Esophagus (tissue), 2 donors: ENCODE measurements around the gene IP6K1. TPM values are rescaled to one million over a fixed set of nuclear protein-coding genes. Genes with fewer than 3 reads are reported as not detected.

Experiments used
- H3K27ac ChIP-seq, 2 donors: one replicate each; pipeline ENCODE4 v1.5.1; 2013; ENCODE audit warnings: low read depth in 2 of 2, mild to moderate bottlenecking in 2 of 2, inconsistent platforms in 1 of 2, low read length in 1 of 2, moderate library complexity in 1 of 2
- H3K27me3 ChIP-seq, 2 donors: one replicate each; pipeline ENCODE4 v1.6.1; 2013; ENCODE audit warnings: low read length in 2 of 2, control low read depth in 1 of 2, mild to moderate bottlenecking in 1 of 2; ENCODE audit not compliant: insufficient read depth in 2 of 2, control insufficient read depth in 1 of 2
- H3K36me3 ChIP-seq, 2 donors: one replicate each; pipeline ENCODE4 v1.6.1; 2013; ENCODE audit warnings: low read length in 1 of 2; ENCODE audit not compliant: control insufficient read depth in 2 of 2, insufficient read depth in 2 of 2
- H3K4me1 ChIP-seq, 2 donors: one replicate each; pipeline ENCODE4 v1.6.1; 2013; ENCODE audit warnings: low read length in 1 of 2; ENCODE audit not compliant: control insufficient read depth in 2 of 2, insufficient read depth in 2 of 2
- H3K4me3 ChIP-seq, 2 donors: one replicate each; pipeline ENCODE4 v1.5.1; 2013; ENCODE audit warnings: low read length in 2 of 2, mild to moderate bottlenecking in 2 of 2, low read depth in 1 of 2, moderate library complexity in 1 of 2
- H3K9me3 ChIP-seq, 2 donors: one replicate each; pipeline ENCODE4 v1.6.1; 2013; ENCODE audit warnings: mild to moderate bottlenecking in 2 of 2, low read depth in 1 of 2, low read length in 1 of 2, moderate library complexity in 1 of 2; ENCODE audit not compliant: control insufficient read depth in 2 of 2, insufficient read depth in 1 of 2
- WGBS, 2 donors: extraction: QIAGEN DNeasy Blood & Tissue Kit; methylation state at CpG; one replicate each; pipeline ENCODE4 v1.1.7; 2013; 5-methylcytosine and 5-hydroxymethylcytosine counted together
- polyA plus RNA-seq, 2 donors: library from polyadenylated mRNA; stranded (reverse); fragments of 200-250 nt; gene quantifications; one replicate each; pipeline ENCODE4 v1.2.3, GENCODE V29; 2013
- donor health status: healthy with polysubstance abuse.
- donor health status: Bipolar disorder and iron deficiency.

Gene IP6K1
- polyA plus RNA-seq, 2 donors, result 11.5 to 14.1 TPM

DNA sequence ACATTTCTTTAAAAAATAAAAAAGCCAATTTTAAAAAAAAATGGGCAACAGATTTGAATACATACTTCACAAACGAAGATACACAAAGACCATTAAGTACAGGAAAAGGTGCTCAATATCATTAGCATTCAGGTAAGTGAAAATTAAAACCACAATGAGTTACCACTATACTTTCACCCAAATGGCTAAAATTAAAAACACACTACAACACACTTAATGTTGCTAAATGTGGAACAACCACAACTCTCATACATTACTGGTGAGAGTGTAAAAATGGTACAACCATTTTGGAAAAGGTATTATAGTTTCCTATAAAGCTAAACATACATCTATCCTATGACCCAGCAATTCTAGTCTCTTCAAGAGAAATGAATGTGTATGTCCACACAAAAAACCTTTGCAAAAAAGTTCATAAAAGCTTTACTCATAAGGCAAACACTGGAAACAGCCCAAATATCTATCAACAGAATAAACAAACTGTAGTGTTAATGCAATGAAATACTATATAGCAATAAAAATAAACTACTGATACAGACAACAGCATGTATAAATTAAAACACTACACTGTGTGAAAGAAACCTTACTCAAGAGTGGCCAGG lies 14.9 kb downstream of the IP6K1 start:
- Histone ChIP-seq H3K36me3 (peaks cover 0 to 3% of the 10 kb centered on the region in 2 donors), H3K4me1 (no peaks in the 10 kb centered on the region), H3K4me3 (no peak overlapping the region), H3K27ac (no peak overlapping the region), H3K27me3 (no peaks in the 10 kb centered on the region), H3K9me3 (no peaks in the 10 kb centered on the region)
- WGBS, 2 donors, result 70 to 75% methylated on average over 1 of the region's 1 CpG

DNA sequence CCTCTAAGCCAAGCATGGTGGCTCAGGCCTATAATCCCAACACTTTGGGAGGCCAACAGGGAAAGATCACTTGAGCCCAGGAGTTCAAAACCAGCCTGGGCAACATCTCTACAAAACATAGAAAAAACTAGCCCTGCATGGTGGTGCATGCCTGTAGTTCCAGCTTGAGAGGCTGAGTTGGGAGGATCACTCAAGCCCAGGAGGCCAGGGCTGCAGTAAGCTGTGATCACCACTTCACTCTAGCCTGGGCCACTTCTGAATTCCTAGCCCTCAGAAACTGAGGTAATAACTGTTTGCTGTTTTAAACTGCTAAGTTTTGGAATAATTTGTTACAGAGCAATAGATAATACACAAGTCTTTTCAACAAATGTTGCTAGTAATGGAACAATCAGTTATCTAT lies 16.4 kb downstream of the IP6K1 start:
- H3K4me1 ChIP-seq, result no peaks in the 10 kb centered on the region
- H3K9me3 ChIP-seq, result no peaks in the 10 kb centered on the region
- no peaks in the 10 kb centered on the region for H3K27me3 ChIP-seq
- H3K36me3 ChIP-seq, result peaks cover 0 to 3% of the 10 kb centered on the region in 2 donors
- H3K4me3 ChIP-seq, result no peak overlapping the region
- no peak overlapping the region for H3K27ac ChIP-seq

GRCh38 chr3:49769286-49769915 lies 16.9 kb downstream of the IP6K1 start:
- no peaks in the 10 kb centered on the region for H3K4me1 ChIP-seq
- H3K27ac ChIP-seq, result no peak overlapping the region
- WGBS, 2 donors, result 80 to 93% methylated on average over 3 of the region's 3 CpGs
- no peaks in the 10 kb centered on the region for H3K27me3 ChIP-seq
- peaks cover 0 to 3% of the 10 kb centered on the region in 2 donors for H3K36me3 ChIP-seq
- H3K4me3 ChIP-seq, result no peak overlapping the region
- H3K9me3 ChIP-seq, result no peaks in the 10 kb centered on the region

- H3K27me3 ChIP-seq, result no peaks in the 10 kb centered on the region
- no peaks in the 10 kb centered on the region for H3K4me1 ChIP-seq
- WGBS, 2 donors, result 97 to 99% methylated on average over 4 of the region's 4 CpGs
- no peak overlapping the region for H3K27ac ChIP-seq
- no peak overlapping the region for H3K4me3 ChIP-seq
- no peaks in the 10 kb centered on the region for H3K36me3 ChIP-seq
- no peaks in the 10 kb centered on the region for H3K9me3 ChIP-seq
Observed at GRCh38 chr3:49763981-49764380, 22.4 kb downstream of the IP6K1 start.

GRCh38 chr3:49761661-49762060 lies 24.7 kb downstream of the IP6K1 start:
- Histone ChIP-seq H3K27ac (no peak overlapping the region), H3K36me3 (no peaks in the 10 kb centered on the region), H3K9me3 (no peaks in the 10 kb centered on the region), H3K27me3 (no peaks in the 10 kb centered on the region), H3K4me3 (no peak overlapping the region), H3K4me1 (no peaks in the 10 kb centered on the region)
- 90 to 94% methylated on average over 3 of the region's 3 CpGs for WGBS, 2 donors

DNA sequence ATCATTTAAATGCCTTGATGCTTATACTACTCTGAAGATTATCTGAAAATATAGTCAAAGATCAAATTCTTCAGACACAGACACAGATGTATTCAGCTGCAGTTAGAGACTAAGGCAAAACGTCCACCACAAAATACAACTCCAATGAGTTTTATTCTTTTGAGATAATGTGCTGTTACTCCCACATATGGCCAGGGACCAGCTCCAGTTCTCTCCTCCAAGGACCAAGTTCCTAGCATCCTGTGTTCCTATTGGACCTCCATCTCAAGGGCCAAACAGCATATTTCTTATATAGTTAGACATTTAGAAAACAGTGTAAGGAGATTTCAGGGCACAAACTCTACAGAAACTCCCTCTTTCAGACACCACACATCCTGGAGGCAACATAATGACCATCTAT lies 27.1 kb downstream of the IP6K1 start:
- H3K4me3 ChIP-seq, result no peak overlapping the region
- H3K9me3 ChIP-seq, result no peaks in the 10 kb centered on the region
- no peak overlapping the region for H3K27ac ChIP-seq
- H3K4me1 ChIP-seq, result no peaks in the 10 kb centered on the region
- WGBS, 2 donors, result 37 to 41% methylated on average over 1 of the region's 1 CpG
- no peaks in the 10 kb centered on the region for H3K27me3 ChIP-seq
- H3K36me3 ChIP-seq, result no peaks in the 10 kb centered on the region

GRCh38 chr3:49757197-49757596 lies 29.1 kb downstream of the IP6K1 start:
- Histone ChIP-seq H3K4me3 (no peak overlapping the region), H3K9me3 (no peaks in the 10 kb centered on the region), H3K36me3 (no peaks in the 10 kb centered on the region), H3K27me3 (no peaks in the 10 kb centered on the region), H3K4me1 (no peaks in the 10 kb centered on the region), H3K27ac (no peak overlapping the region)
- WGBS, 2 donors, result 65 to 73% methylated on average over 2 of the region's 2 CpGs

DNA sequence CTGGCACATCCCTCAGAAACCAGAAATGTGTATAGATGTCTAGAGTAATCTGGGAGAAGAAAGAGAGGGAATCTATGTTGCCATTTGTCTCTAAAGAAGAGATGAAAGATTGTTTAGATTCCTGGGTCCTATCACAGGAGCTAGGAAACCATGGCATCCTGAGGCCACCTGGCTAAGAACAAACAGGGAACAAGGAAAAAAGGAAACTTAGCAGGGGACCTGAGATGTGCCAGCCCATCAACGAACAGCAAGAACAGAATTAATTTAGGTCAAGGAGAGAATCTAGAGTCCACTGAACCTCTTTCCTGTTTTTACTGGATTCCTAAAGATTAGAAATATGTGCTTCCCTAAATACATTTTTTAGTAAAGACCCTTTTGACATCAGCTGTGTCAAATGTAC lies 30.3 kb downstream of the IP6K1 start:
- H3K27ac ChIP-seq, result no peak overlapping the region
- no peaks in the 10 kb centered on the region for H3K27me3 ChIP-seq
- H3K9me3 ChIP-seq, result no peaks in the 10 kb centered on the region
- H3K4me3 ChIP-seq, result no peak overlapping the region
- H3K36me3 ChIP-seq, result no peaks in the 10 kb centered on the region
- H3K4me1 ChIP-seq, result no peaks in the 10 kb centered on the region
- 73 to 81% methylated on average over 1 of the region's 1 CpG for WGBS, 2 donors

- Histone ChIP-seq H3K9me3 (no peaks in the 10 kb centered on the region), H3K36me3 (no peaks in the 10 kb centered on the region), H3K4me1 (no peaks in the 10 kb centered on the region), H3K4me3 (no peak overlapping the region), H3K27me3 (no peaks in the 10 kb centered on the region), H3K27ac (no peak overlapping the region)
- WGBS, 2 donors, result 81 to 89% methylated on average over 1 of the region's 1 CpG
Observed at GRCh38 chr3:49754536-49754935, 31.8 kb downstream of the IP6K1 start.

DNA sequence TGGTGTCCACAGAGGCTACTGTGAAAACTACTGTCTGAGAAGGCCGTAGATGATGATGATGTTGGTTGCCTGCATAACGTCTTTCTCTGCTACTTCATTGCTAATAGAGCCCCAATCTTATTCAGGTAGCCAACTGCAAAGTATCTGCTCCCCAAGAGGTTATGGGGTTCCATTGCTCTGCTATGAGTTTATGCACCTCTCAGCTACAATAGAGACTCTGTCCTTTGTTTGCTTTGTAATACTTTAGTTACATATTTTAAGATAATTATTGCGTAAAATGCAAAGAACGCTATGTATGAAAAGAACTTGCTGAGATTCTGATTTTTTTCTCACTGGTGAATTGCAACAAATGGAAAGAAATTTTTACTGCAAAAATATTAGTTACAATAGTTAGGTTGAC lies 34.8 kb downstream of the IP6K1 start:
- H3K27me3 ChIP-seq, result no peaks in the 10 kb centered on the region
- H3K4me3 ChIP-seq, result no peak overlapping the region
- peaks cover 0 to 5% of the 10 kb centered on the region in 2 donors for H3K36me3 ChIP-seq
- no peaks in the 10 kb centered on the region for H3K9me3 ChIP-seq
- WGBS, 2 donors, result 89 to 96% methylated on average over 4 of the region's 4 CpGs
- H3K27ac ChIP-seq, result no peak overlapping the region
- peaks cover 0 to 2% of the 10 kb centered on the region in 2 donors for H3K4me1 ChIP-seq
